Thoracic aorta (tissue), 2 donors: ENCODE results near the gene MTHFD1L. TPM values are rescaled to one million over a fixed set of nuclear protein-coding genes. Genes with fewer than 3 reads are reported as not detected.
A peak's percentile ranks its signal among the peaks of the same experiment; 100 is the strongest.
"Not testable (repeated sequence)": the region's sequence is repeated elsewhere in the genome, so short reads cannot be mapped to it uniquely, and the experiment has no call there.

ENCODE experiments used
- ATAC-seq: fragments of 150-250 bp; one replicate; pipeline ENCODE4 v1.8.0; 2017; ENCODE audit warnings: low read depth; ENCODE audit not compliant: insufficient number of reproducible peaks, low FRiP score
- DNase-seq: peaks from one replicate; pipeline ENCODE4 v3.0.0-alpha.2; 2020; ENCODE audit warnings: low spot score
- H3K27ac ChIP-seq, 2 donors: fragments of 200-600 bp; sonication (generic); 1 replicate in 1 of 2; 2 replicates in 1 of 2; pipeline ENCODE4 v1.5.1; 2016; ENCODE audit warnings: mild to moderate bottlenecking in 2 of 2, moderate library complexity in 2 of 2
- H3K27me3 ChIP-seq: fragments of 200-600 bp; sonication (generic); replicated peaks from 2 replicates; pipeline ENCODE4 v1.6.0; 2016; ENCODE audit warnings: mild to moderate bottlenecking; ENCODE audit not compliant: insufficient read depth
- H3K36me3 ChIP-seq: fragments of 200-600 bp; sonication (generic); one replicate; pipeline ENCODE4 v1.5.1; 2016
- H3K4me1 ChIP-seq, 2 donors: fragments of 200-600 bp; sonication (generic); 1 replicate in 1 of 2; 2 replicates in 1 of 2; pipeline versions ENCODE4 v1.5.1 to v1.6.0; 2016; ENCODE audit warnings: low read depth in 2 of 2, mild to moderate bottlenecking in 1 of 2; ENCODE audit not compliant: control insufficient read depth in 1 of 2
- H3K4me3 ChIP-seq: fragments of 200-600 bp; sonication (generic); 2 replicates; pipeline ENCODE4 v1.5.1; 2016; ENCODE audit warnings: mild to moderate bottlenecking
- H3K9me3 ChIP-seq: fragments of 200-600 bp; sonication (generic); 2 replicates; pipeline ENCODE4 v1.5.1; 2016
- CTCF ChIP-seq: fragments of 200-600 bp; sonication (generic); IDR thresholded peaks from one replicate; pipeline ENCODE4 v1.5.1; 2019; ENCODE audit warnings: antibody characterized with exemption
- total RNA-seq, 2 donors: library from RNA; depleted of rRNA; stranded (reverse); fragments of >200 nt; gene quantifications; one replicate each; pipeline versions ENCODE4 v1.1.0 to v1.2.3, GENCODE V29; 2016

Gene MTHFD1L
- total RNA-seq, 2 donors from 2014 or later: 52.8 to 77.3 TPM

GRCh38 chr6:151043944-151044343 lies 178.4 kb downstream of the MTHFD1L start:
- no peak for TF ChIP-seq CTCF
- Histone ChIP-seq H3K4me3 (no peak overlapping the region), H3K27ac (peak overlapping the region; percentile 77 to 87), H3K36me3 (no peaks in the 10 kb centered on the region), H3K4me1 (peaks cover 16 to 40% of the 10 kb centered on the region in 2 donors), H3K27me3 (no peaks in the 10 kb centered on the region), H3K9me3 (no peaks in the 10 kb centered on the region)
- DNase-seq (no peak), ATAC-seq (no peak)

- peak overlapping the region; percentile 77 to 87 for H3K27ac ChIP-seq
- no peaks in the 10 kb centered on the region for H3K9me3 ChIP-seq
- H3K36me3 ChIP-seq: no peaks in the 10 kb centered on the region
- TF ChIP-seq CTCF: no peak
- DNase-seq (peak; percentile 43), ATAC-seq (no peak)
- no peaks in the 10 kb centered on the region for H3K27me3 ChIP-seq
- peaks cover 16 to 40% of the 10 kb centered on the region in 2 donors for H3K4me1 ChIP-seq
- H3K4me3 ChIP-seq: peak overlapping the region; percentile 55
Observed at GRCh38 chr6:151044465-151045441, 179.3 kb downstream of the MTHFD1L start.

GRCh38 chr6:151045511-151046222 lies 180.2 kb downstream of the MTHFD1L start:
- not testable (repeated sequence) for DNase-seq, H3K27me3 ChIP-seq, ATAC-seq, H3K36me3 ChIP-seq, H3K9me3 ChIP-seq
- Histone ChIP-seq H3K4me1 (peaks cover 12 to 40% of the 10 kb centered on the region in 2 donors), H3K27ac (peak overlapping the region; percentile 77 to 87), H3K4me3 (peak overlapping the region; percentile 55)

GRCh38 chr6:151051164-151051563 lies 185.7 kb downstream of the MTHFD1L start:
- ATAC-seq (no peak), DNase-seq (no peak)
- H3K27me3 ChIP-seq: no peaks in the 10 kb centered on the region
- no peaks in the 10 kb centered on the region for H3K36me3 ChIP-seq
- no peak overlapping the region for H3K27ac ChIP-seq
- no peak for TF ChIP-seq CTCF
- peaks cover 4 to 17% of the 10 kb centered on the region in 2 donors for H3K4me1 ChIP-seq
- H3K9me3 ChIP-seq: no peaks in the 10 kb centered on the region
- H3K4me3 ChIP-seq: no peak overlapping the region

GRCh38 chr6:151052021-151052646 lies 186.6 kb downstream of the MTHFD1L start:
- H3K4me3 ChIP-seq: no peak overlapping the region
- no peak for TF ChIP-seq CTCF
- DNase-seq (no peak), ATAC-seq (no peak)
- no peak overlapping the region for H3K27ac ChIP-seq
- H3K36me3 ChIP-seq: no peaks in the 10 kb centered on the region
- H3K27me3 ChIP-seq: no peaks in the 10 kb centered on the region
- peaks cover 4 to 17% of the 10 kb centered on the region in 2 donors for H3K4me1 ChIP-seq
- no peaks in the 10 kb centered on the region for H3K9me3 ChIP-seq
